ENCODE measurements around the gene IL7R. TPM values are rescaled to one million over a fixed set of nuclear protein-coding genes. Genes with fewer than 3 reads are reported as not detected.

IL7R gene
- total and polyA plus RNA-seq, 12 donors = 1.2 to 14.7 (median 7.5) TPM

DNA sequence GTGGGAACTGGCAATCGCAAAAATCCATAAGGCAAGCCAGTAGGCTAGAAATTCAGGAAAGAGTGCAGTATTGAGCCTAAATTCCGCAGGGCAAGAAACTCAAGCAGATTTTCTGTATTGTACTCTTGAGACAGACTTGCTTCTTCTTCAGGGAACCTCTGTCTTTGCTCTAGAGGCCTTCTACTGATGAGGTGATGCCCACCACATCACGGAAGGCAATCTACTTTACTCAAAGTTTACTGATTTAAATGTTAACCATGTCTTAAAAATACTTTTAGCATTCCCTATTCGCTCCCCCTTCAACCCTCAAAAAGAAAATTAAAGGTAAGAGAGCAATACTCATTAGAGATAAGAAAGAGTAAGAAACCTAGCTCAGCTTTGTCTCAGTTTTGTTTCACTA lies 11.3 kb downstream of the IL7R start:
- H3K9me3 ChIP-seq (replicated peaks in 1 of 3) = no peaks in the 10 kb centered on the region
- WGBS, 4 donors = 91 to 97% (median 95%) methylated on average over 4 of the region's 4 CpGs
- no peak overlapping the region for H3K4me3 ChIP-seq
- DNase-seq = no peak
- no peaks in the 10 kb centered on the region for H3K4me1 ChIP-seq (replicated peaks in 1 of 2)
- TF ChIP-seq, protein P1, sequence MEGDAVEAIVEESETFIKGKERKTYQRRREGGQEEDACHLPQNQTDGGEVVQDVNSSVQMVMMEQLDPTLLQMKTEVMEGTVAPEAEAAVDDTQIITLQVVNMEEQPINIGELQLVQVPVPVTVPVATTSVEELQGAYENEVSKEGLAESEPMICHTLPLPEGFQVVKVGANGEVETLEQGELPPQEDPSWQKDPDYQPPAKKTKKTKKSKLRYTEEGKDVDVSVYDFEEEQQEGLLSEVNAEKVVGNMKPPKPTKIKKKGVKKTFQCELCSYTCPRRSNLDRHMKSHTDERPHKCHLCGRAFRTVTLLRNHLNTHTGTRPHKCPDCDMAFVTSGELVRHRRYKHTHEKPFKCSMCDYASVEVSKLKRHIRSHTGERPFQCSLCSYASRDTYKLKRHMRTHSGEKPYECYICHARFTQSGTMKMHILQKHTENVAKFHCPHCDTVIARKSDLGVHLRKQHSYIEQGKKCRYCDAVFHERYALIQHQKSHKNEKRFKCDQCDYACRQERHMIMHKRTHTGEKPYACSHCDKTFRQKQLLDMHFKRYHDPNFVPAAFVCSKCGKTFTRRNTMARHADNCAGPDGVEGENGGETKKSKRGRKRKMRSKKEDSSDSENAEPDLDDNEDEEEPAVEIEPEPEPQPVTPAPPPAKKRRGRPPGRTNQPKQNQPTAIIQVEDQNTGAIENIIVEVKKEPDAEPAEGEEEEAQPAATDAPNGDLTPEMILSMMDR (IDR thresholded peaks at IDR 0.05) = no peak
- no peak for TF ChIP-seq POLR2A (IDR thresholded peaks at IDR 0.05)
- intact Hi-C loops (cut with DNase I) = no loop called here
- H3K27ac ChIP-seq = no peak overlapping the region
- H3K27me3 ChIP-seq = no peaks in the 10 kb centered on the region
- H3K36me3 ChIP-seq (replicated peaks in 1 of 2) = no peaks in the 10 kb centered on the region

DNA sequence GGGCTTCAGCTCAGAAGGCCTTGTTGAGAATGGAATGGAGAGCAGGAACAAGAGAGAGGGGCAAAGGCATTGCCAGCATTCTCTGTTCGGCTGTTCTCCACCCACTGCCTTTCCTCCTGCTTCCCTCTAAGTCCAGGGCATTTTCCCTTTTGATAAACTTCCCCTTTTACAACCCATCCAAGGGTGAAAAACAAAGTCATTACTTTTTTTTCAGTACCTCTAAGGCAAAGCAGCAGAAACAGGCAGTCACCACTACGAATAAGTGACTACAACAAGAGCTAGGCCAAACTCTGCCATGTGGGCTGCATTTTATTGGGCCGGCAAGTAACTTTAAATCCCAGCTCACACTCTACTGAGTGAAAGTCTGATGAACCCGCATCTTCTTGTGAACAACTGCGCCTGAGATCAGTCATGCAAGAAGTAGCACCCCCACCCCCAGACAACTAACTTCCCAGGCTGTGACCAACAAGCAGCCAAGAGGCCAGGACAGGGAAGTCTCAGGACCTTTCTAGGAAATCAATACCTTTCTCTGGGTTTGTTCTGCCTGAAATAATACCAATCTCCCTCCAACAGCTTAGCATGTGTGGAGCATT lies 13.1 kb downstream of the IL7R start:
- no peak for DNase-seq
- Histone ChIP-seq H3K4me1 (replicated peaks in 1 of 2) (no peaks in the 10 kb centered on the region), H3K27ac (no peak overlapping the region), H3K9me3 (replicated peaks in 1 of 3) (no peaks in the 10 kb centered on the region), H3K27me3 (no peaks in the 10 kb centered on the region), H3K4me3 (no peak overlapping the region), H3K36me3 (replicated peaks in 1 of 2) (no peaks in the 10 kb centered on the region)
- 77 to 90% (median 83%) methylated on average over 4 to 5 of the region's 5 CpGs for WGBS, 4 donors
- intact Hi-C loops (cut with DNase I) = no loop called here
- TF ChIP-seq POLR2A (IDR thresholded peaks at IDR 0.05) = no peak
- TF ChIP-seq, protein P1 (IDR thresholded peaks at IDR 0.05) = no peak

DNA sequence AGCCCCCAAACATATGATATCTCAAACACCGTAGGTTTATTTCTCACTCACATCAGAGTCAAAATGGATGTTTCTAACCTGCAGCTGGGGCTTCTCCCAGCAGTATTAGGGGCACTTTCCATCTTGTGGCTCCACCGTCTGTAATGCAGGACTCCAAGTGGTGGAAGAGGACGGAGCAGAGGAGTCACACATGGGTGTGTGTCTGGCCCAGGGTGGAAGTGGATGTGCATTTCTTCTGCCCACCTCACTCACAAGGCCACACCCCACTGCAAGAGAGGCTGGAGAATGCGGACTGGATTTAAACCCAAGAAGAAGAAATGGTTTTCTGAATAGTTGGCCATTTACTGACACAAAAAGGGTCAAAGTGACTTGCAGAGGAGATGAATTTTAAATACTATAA lies 13.9 kb downstream of the IL7R start:
- WGBS, 4 donors = 92 to 97% (median 95%) methylated on average over 4 of the region's 4 CpGs
- intact Hi-C loops (cut with DNase I) = no loop called here
- no peak for DNase-seq
- Histone ChIP-seq H3K27ac (no peak overlapping the region), H3K27me3 (no peaks in the 10 kb centered on the region), H3K4me1 (replicated peaks in 1 of 2) (no peaks in the 10 kb centered on the region), H3K9me3 (replicated peaks in 1 of 3) (no peaks in the 10 kb centered on the region), H3K4me3 (no peak overlapping the region), H3K36me3 (replicated peaks in 1 of 2) (no peaks in the 10 kb centered on the region)
- TF ChIP-seq POLR2A (IDR thresholded peaks at IDR 0.05) = no peak
- TF ChIP-seq, protein P1 (IDR thresholded peaks at IDR 0.05) = no peak

DNA sequence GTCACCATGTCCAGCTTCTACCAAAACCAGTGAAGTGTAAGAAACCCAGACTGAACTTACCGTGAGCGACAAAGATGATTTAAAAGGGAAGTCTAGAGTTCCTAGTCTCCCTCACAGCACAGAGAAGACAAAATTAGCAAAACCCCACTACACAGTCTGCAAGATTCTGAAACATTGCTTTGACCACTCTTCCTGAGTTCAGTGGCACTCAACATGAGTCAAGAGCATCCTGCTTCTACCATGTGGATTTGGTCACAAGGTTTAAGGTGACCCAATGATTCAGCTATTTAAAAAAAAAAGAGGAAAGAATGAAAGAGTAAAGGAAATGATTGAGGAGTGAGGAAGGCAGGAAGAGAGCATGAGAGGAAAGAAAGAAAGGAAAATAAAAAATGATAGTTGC lies 19.8 kb downstream of the IL7R start:
- Histone ChIP-seq H3K36me3 (replicated peaks in 1 of 2) (no peaks in the 10 kb centered on the region), H3K4me1 (replicated peaks in 1 of 2) (no peaks in the 10 kb centered on the region), H3K9me3 (replicated peaks in 1 of 3) (no peaks in the 10 kb centered on the region), H3K27me3 (no peaks in the 10 kb centered on the region), H3K27ac (no peak overlapping the region), H3K4me3 (no peak overlapping the region)
- no peak for DNase-seq
- intact Hi-C loops (cut with DNase I) = no loop called here
- TF ChIP-seq, protein P1 (IDR thresholded peaks at IDR 0.05) = no peak
- no peak for TF ChIP-seq POLR2A (IDR thresholded peaks at IDR 0.05)
- WGBS, 4 donors = 68 to 87% (median 82%) methylated on average over 2 of the region's 2 CpGs
